Prostate gland (tissue), 2 donors: Measurements from ENCODE around the gene DCTN3. TPM values are rescaled to one million over a fixed set of nuclear protein-coding genes. Genes with fewer than 3 reads are reported as not detected.

Source experiments
- DNase-seq: peaks from one replicate; pipeline ENCODE4 v3.0.0-alpha.2; 2019; ENCODE audit warnings: low spot score
- H3K27ac ChIP-seq, 2 donors: fragments of 200-600 bp; sonication (generic); 2 replicates each; pipeline ENCODE4 v1.5.1; 2017 to 2019
- H3K27me3 ChIP-seq: fragments of 200-600 bp; sonication (generic); replicated peaks from 2 replicates; pipeline ENCODE4 v1.5.1; 2019; ENCODE audit not compliant: insufficient read depth
- H3K36me3 ChIP-seq, 2 donors: fragments of 200-600 bp; sonication (generic); 1 replicate in 1 of 2; 2 replicates in 1 of 2; pipeline versions ENCODE4 v1.5.1 to v1.8.1; 2017 to 2019
- H3K4me1 ChIP-seq: fragments of 200-600 bp; sonication (generic); replicated peaks from 2 replicates; pipeline ENCODE4 v1.5.1; 2019
- H3K4me3 ChIP-seq, 2 donors: fragments of 200-600 bp; sonication (generic); 2 replicates each; pipeline ENCODE4 v1.5.1; 2017 to 2019
- H3K9me3 ChIP-seq: fragments of 200-600 bp; sonication (generic); 2 replicates; pipeline ENCODE4 v1.5.1; 2017
- CTCF ChIP-seq, 4 experiments: fragments of 200-600 bp in 2 of 4; fragments of 450-650 bp in 2 of 4; sonication (generic) in 2 of 4; IDR thresholded peaks; 1 replicate in 3 of 4; 2 replicates in 1 of 4; pipeline ENCODE4 v1.5.1; 2016 to 2019; ENCODE audit warnings: antibody characterized with exemption in 4 of 4, mild to moderate bottlenecking in 2 of 4, moderate library complexity in 2 of 4
- POLR2A ChIP-seq: fragments of 450-650 bp; IDR thresholded peaks from one replicate; pipeline ENCODE4 v1.6.1; 2016; ENCODE audit warnings: antibody characterized with exemption, mild to moderate bottlenecking
- POLR2AphosphoS5 ChIP-seq: sonication (generic); formaldehyde crosslinking; IDR thresholded peaks from one replicate; pipeline ENCODE4 v1.6.1; 2017; ENCODE audit warnings: antibody characterized with exemption
- WGBS: methylation state at CpG from one replicate; pipeline ENCODE4 v1.1.5; 2018; 5-methylcytosine and 5-hydroxymethylcytosine counted together
- intact Hi-C: fragments of 100-400 bp; cut with DNase I; formaldehyde crosslinking; loops from one replicate; pipeline ENCODE4 v1.14.2; 2022
- small RNA-seq, 2 donors: library from RNA; depleted of rRNA; stranded (forward); fragments of <200 nt; gene quantifications; one replicate each; pipeline ENCODE3, GENCODE V24; 2016
- total RNA-seq, 2 donors: library from RNA; depleted of rRNA; stranded (reverse); fragments of >200 nt; gene quantifications; one replicate each; pipeline ENCODE4 v1.1.0, GENCODE V29; 2016

DCTN3 gene
- total RNA-seq, 2 donors from 2014 or later, result 73.8 to 112 TPM

GRCh38 chr9:34565856-34566255, 54.4 kb downstream of the DCTN3 start:
- H3K9me3 ChIP-seq, result no peaks in the 10 kb centered on the region
- H3K4me1 ChIP-seq, result no peaks in the 10 kb centered on the region
- WGBS, result 83% methylated on average over 8 of the region's 8 CpGs
- no peak for DNase-seq
- no peak overlapping the region for H3K27ac ChIP-seq
- no peaks in the 10 kb centered on the region for H3K27me3 ChIP-seq
- TF ChIP-seq CTCF (IDR thresholded peaks at IDR 0.05), result no peak
- TF ChIP-seq POLR2A, result no peak
- TF ChIP-seq POLR2AphosphoS5, result no peak
- H3K36me3 ChIP-seq, result no peaks in the 10 kb centered on the region
- intact Hi-C loops, result no loop called here
- no peak overlapping the region for H3K4me3 ChIP-seq

GRCh38 chr9:34564617-34565016, 55.7 kb downstream of the DCTN3 start:
- TF ChIP-seq CTCF (IDR thresholded peaks at IDR 0.05) (no peak), POLR2AphosphoS5 (no peak), POLR2A (no peak)
- no peaks in the 10 kb centered on the region for H3K4me1 ChIP-seq
- no peak overlapping the region for H3K4me3 ChIP-seq
- no peaks in the 10 kb centered on the region for H3K9me3 ChIP-seq
- DNase-seq, result no peak
- H3K27me3 ChIP-seq, result no peaks in the 10 kb centered on the region
- H3K27ac ChIP-seq, result no peak overlapping the region
- no peaks in the 10 kb centered on the region for H3K36me3 ChIP-seq
- 88% methylated on average over 16 of the region's 16 CpGs for WGBS
- intact Hi-C loops, result no loop called here

Small RNA genes within 50 kb of the gene (small RNA-seq; reads per million reads assigned to genes)
- 0 reads per million in 2 donors for gene CCL27

Other genes with a start within 250 kb of the DCTN3 start
- gene MYORG, start 243.6 kb downstream of the DCTN3 start, total RNA-seq, result 1 to 10 TPM; 3.4 to 9.0 TPM
- 10 to 100 TPM; 14.4 to 16.5 TPM for gene FAM219A, start 161.9 kb downstream of the DCTN3 start, total RNA-seq
- gene DNAI1, start 161.7 kb downstream of the DCTN3 start, total RNA-seq, result 1 to 10 TPM in 1 of 2 donors, not detected in 1; 5.6 TPM
- gene ENHO, start 97.5 kb downstream of the DCTN3 start, total RNA-seq, result 10 to 100 TPM; 20.9 to 28.2 TPM
- gene CNTFR, start 30.8 kb downstream of the DCTN3 start, total RNA-seq, result 10 to 100 TPM in 1 of 2 donors, 1 to 10 TPM in 1; 2.7 to 13.3 TPM
- 10 to 100 TPM; 52.1 to 53.2 TPM for gene RPP25L, start 8.4 kb downstream of the DCTN3 start, total RNA-seq
- 1 to 10 TPM in 1 of 2 donors, not detected in 1; 1.1 TPM for gene ARID3C, start 8.6 kb upstream of the DCTN3 start, total RNA-seq
- gene SIGMAR1, start 17.3 kb upstream of the DCTN3 start, total RNA-seq, result 100 to 1,000 TPM; 103 to 142 TPM
- 10 to 100 TPM; 55.2 to 55.9 TPM for gene GALT, start 26.2 kb upstream of the DCTN3 start, total RNA-seq
- 10 to 100 TPM; 25.8 to 73.5 TPM for gene IL11RA, start 31.7 kb upstream of the DCTN3 start, total RNA-seq
- gene CCL27, start 42.2 kb upstream of the DCTN3 start, total RNA-seq, result not detected
- 1 to 10 TPM in 1 of 2 donors, not detected in 1; 1.8 TPM for gene CCL19, start 70.8 kb upstream of the DCTN3 start, total RNA-seq
- 10 to 100 TPM in 1 of 2 donors, 1 to 10 TPM in 1; 7.2 to 24.5 TPM for gene CCL21, start 89.6 kb upstream of the DCTN3 start, total RNA-seq